Measurements from ENCODE around the gene NDUFAF5.

GRCh38 chr20:13741879-13742278, 42.9 kb upstream of the NDUFAF5 start:
- TF ChIP-seq CTCF (IDR thresholded peaks at IDR 0.05) (no peak), ZNF121 (CRISPR knock-in tag; IDR thresholded peaks at IDR 0.05) (no peak), ATF2 (CRISPR knock-in tag; IDR thresholded peaks at IDR 0.05; ENCODE audit: borderline replicate concordance, low read depth) (no peak), SP1 (CRISPR knock-in tag; conservative IDR thresholded peaks at IDR 0.05) (no peak), NR2C2 (CRISPR knock-in tag; IDR thresholded peaks at IDR 0.05) (no peak), USF2 (CRISPR knock-in tag; IDR thresholded peaks at IDR 0.05) (no peak), FOXJ3 (CRISPR knock-in tag; IDR thresholded peaks at IDR 0.05; ENCODE audit: borderline replicate concordance) (no peak), ZNF281 (CRISPR knock-in tag; IDR thresholded peaks at IDR 0.05) (no peak), ELF4 (CRISPR knock-in tag; IDR thresholded peaks at IDR 0.05; ENCODE audit: low read depth) (no peak)
